GM21825 (cell line): ENCODE measurements around the gene SLC6A3.
A peak's percentile ranks its signal among the peaks of the same experiment; 100 is the strongest.

Source experiments
- ATAC-seq: cut with Tn5 transposase; IDR thresholded peaks from one replicate; pipeline ENCODE4 v1.9.1; 2021; ENCODE audit warnings: mild to moderate bottlenecking, moderate library complexity; ENCODE audit not compliant: unreplicated experiment

The SLC6A3 gene

DNA sequence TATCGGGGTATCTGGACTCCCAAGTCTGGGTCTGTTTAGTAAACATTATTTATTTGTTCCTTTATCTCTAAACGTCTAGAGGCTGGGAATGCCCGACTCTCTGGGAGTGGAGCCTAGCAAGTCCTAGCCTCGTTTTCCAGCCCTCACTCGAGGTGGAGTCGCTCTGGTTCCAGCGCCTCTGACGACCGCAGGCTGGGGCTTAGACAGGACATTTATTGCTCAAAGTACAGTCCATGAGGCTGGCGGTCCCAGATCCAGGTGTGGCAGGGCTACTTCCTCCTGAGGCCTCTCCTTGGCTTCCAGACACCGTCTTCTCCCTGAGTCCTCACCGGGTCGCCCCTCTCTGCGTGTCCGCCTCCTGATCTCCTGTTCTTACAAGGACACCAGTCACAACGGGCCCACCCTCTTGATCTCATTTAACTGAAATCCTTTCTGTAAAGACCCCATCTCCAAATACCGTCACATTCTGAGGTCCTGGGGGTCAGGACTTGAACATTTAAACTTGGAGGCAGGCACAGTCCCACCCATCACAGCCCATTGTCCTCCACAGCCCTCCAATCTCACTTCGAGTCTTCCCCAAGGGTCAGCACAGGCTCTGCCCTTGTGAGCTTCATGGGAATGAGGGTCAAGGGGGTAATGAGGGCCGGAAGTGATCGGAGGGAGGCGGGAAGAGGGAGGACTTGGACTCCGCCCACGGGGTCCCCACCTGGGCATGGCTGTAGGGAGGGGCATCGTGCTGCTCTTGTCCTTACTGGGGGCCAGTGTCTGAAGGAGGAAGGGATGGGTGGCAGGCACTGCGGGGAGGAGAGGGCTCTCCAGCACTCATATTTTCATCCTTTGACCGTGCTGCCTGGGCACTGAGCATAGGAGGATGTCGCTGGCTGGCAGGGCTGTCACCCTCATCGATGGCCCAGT is 88.1 kb downstream of the SLC6A3 start:
- ATAC-seq: no peak

DNA sequence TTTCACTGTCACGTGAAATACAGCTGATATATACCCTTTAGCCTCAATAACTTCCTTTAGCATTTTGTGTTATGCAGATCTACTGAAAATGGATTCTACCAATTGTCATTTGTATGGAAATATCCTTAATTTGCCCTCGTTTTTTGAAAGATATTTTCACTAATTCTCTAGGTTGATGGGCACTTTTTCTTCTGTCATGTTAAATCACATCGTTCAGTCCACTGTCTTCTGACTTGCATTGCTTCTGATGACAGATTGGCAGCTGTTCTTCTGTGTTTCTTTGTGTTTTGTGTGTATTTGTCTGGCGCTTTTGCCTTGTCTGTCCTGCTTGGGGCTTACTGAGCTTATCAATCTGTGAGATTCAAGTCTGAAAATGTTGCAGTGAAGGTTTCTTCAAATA is 90.7 kb downstream of the SLC6A3 start:
- no peak for ATAC-seq

DNA sequence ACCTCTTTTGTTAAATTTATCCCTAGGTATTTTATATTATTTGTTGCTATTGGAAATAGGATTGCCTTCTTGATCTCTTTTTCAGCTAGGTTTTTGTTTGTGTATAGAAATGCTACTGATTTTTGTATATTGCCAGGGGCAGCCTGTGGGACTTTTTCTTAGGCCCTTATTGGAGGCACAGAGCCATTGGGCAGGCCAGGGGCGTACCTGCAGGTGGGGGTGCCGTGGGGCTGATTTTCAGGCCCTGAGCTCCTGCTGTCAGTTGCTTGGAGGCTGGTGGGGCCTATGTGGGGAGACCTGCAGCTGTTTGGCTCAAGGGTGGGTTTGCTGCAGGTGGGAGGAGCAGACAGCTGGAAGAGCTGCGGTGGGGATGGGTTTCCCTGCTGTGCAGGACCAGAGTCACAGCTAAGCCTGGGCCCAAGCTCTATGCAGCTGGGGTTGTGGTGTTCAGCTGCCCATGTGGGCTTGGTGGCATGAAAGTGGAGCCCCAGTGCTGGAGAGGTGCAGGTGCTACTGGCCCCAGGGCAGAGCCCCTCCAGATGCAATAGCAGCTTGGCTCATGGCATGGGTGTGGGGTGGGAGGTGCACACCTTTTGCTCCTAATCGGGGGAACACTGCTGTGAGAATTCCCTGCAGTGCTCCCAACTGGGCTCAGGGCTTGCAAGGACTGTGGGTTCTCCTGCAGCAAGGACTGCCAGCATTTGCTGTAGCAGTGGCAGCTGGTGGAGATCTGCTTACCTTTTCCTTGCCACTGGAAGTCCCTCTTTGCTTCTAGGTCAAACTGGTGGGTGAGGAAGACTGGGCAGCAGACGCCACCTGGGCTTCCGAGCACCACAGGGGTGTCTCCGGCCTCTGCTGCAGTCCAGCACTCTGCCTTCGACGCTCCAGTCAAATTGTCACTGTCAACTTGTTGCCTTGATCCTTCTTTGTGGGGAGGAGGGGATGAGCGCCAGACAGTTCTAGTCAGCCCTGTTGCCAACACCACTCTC is 92.7 kb downstream of the SLC6A3 start:
- ATAC-seq: no peak

DNA sequence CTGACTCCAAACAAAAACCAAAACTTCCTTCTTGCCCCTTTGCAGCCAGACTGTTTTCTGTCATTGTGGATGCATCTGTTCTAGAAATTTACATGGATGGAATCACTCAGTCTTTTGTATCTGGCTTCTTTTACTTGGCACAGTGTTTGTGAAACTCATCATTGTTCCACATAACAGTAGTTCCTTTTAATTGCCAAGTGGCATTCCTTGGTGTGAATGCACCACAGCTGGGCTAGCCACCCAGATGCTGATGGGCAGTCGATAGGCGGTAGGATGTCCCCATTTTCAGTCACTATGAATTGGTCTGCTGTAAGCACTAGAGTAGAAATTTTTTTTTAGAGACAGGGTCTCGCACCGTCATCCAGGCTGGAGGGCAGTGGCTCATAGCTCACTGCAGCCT is 94.1 kb downstream of the SLC6A3 start:
- no peak for ATAC-seq

DNA sequence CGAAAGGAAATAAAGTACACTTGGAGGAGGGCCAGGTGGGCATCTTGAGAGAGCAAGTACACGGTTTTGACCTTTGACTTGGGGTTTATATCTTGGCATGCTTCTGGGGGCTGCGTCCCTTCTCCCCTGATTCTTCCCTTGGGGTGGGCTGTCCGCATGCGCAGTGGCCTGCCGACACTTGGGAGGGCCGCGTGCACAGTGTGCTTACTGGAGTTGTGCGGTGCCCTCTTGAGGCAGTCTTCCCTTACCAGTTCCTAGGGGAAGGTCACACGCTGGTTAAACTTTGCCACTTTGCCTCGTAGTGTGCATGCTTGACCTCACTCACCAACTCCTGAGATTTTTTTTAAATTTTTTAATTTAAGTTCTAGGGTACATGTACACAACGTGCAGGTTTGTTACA is 96.0 kb downstream of the SLC6A3 start:
- ATAC-seq: no peak

DNA sequence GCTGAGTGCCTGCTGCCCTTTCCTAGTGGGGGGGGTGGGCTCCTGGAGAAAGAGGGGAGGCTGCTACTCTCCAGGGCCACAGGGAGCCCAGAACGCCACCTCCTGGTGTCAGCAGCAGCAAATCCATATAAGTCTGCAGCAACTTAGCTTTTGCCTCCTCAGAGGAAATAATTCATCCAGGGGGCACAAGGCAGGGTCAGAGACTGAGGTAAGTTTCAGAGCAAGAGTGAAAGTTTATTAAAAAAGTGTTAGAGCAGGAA is 96.3 kb downstream of the SLC6A3 start:
- no peak for ATAC-seq

DNA sequence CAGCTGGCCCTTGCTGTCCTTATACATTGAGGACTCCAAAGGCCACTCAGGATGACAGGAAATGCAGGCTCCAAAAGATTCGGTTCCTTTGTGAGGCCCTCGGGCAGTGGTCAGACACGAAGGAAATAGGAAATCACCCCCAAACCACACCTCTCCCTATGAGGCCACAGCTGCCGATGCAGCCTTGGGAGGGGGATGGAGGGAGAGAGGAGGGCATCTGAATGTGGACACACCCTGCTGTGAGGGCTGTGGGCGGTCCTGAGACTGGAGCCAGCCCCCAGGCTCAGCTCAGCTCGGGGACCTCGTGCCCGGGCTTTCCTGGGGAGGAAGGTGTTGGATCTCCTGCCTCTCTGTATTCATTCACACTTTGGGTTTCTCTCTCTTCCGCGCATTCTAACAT is 97.7 kb downstream of the SLC6A3 start:
- ATAC-seq: no peak

DNA sequence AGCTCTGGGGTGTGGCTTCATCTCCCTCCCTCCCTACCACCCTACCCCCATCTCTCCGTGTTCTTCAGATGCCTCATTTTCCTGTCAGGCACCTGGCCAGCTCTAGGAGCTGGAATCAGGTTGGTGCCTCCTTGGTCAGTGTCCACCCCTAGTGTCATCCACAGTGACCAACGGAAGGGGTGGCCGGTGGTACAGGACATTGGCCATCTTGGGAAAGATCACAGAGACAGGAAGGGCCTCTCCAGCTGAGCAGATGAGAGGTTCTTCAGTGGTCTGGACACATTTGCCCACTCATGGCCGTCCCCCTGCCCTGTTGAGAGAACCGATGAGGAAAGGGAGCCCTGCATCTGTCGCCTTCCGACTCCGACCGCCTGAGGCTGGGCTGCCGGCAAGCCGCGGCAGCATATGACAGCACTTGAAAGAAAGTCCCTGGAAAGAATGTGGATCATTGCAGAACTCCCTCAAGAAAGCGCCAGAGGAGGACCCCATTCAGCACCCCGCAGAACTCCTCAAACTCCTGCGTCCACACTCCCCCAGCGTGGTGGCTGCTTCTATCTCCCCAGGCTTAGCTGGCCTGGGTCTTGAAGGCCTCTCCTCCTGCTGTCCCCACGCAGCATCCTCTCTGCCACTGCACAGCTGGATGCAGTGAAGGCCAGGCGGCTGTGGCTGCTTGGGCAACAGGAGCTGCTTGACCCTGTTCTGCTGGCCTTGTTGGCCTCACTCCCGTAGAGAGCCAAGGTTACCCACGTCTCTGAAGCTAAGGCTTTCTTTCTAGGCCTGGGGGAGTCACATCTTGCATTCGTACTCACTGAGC is 98.4 kb downstream of the SLC6A3 start:
- no peak for ATAC-seq

DNA sequence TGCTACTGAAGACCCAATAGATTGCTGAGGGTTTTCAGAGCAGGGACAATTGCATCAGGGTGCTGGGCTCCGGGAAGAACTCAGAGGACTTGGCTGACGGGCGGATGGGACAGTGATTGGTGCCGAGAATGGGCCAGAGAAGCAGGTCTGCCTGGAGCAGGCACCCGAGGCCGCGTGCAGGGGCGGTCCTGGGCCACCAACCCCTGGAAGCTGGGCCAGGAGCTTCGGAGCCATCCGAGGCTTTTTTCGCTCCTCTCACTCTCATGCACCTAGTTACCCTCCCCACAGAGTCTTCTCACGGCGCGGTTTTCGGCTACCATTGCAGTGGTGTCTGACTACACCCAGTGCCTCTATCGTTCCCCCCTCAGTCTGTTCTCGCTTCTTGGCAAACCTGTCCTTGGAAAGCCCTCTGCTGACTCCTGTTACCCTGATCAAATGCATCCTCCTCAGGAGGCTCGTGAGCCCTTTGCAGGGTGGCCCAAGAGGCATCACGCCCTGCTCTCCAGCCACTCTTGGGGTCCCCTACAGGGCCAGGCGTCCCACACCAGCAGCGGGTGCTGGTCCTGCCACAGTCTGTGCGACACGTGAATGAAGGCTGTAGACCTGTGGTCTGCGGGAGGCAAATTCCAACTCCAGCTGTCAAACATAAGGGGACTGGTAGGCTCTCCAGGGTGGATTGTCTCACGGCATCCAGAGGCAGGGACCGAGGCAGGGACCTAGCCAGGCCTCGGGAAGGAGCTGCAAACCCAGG is 99.2 kb downstream of the SLC6A3 start:
- ATAC-seq: no peak

DNA sequence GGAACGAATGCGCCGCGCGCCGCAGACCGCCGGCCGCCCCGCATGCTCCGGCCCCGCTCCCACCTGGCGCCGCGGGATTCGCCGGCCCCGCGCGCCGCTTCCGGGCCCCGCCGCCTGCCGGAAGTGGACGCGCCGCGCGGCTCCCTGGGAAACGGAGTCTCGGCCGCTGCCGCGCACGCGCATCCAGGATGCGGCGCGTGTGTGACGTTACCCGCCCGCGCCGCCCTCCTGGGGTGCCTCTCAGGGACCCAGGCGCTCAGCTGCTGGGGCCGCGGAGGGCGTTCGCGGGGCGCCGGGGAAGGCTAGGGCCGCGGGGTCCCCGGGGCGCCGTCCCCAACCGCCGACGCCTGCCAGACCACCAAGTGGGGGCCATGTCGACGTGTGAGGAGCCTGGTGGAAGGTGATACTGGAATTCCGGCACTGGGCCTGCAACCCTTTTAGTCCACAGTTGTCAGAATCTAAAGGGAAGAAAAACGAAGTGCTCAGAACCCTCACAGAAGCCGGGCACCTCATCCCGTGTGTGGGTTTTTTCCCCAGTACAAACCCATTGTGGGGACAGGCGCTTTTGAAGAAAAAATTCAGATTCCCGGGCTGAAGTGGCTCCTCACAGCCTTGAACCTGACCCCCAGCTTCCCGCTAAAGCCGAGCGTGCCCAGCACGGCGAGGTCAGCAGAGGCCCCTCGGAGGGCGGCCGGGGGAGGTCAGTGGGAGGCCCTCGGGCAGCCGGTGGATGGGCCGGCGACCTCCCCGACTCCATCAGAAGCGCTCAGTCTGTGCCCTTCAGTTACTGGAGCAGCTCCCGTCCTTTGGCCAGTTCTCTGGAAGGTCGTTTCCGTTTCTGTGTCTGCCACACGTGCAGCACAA is 100.0 kb downstream of the SLC6A3 start, which contains the start of gene CLPTM1L:
Gene CLPTM1L, minus strand, starts transcription at position 125 of the 864 bp plus-strand sequence. CDS start 258 bp downstream, outside the sequence.
- peak; percentile 64 for ATAC-seq

DNA sequence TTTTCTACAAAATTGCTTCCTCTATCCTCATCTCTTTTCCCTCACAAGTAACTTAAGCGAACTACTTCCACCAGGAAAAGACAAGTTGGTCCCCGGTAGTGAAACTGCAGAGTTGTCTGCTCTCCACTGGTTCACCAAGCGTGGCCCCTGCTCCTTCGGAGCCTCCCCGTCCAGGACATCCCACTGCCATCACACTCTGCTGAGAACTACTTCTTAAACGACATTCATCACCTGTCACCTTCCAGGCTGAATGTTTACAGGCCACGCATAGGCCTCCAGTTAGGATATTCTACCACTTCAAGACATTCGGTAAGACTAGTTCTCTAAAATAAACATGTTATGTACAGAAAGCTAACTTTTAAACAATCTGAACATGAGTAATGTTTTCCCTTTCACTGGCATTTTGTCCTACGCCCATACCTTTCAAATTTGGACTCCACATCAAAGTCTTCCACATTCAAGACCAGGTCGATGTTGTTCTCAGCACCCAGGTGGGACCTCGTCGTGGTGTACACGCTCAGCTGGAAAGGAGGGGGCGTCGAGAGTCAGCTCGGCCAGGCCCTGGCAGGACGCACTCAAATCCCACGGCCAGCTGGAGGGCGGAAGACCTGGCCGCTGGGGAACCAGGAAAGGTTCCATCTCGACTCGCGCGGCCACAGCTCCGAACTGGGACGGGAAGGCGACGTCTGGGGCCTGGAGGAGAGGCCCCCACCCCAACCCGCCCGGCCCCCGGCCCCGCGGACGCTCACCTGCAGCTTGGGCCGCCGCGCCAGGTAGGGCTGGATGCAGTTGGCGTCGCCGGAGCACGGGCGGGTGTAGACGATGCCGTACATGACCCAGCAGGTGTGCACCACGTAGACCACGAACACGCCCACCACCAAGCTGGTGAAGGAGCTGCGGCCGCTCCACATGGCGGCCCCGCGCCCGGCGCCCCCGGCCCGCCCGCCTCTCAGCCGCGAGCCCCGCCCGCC is 101.0 kb downstream of the SLC6A3 start:
- peak; percentile 10 for ATAC-seq

DNA sequence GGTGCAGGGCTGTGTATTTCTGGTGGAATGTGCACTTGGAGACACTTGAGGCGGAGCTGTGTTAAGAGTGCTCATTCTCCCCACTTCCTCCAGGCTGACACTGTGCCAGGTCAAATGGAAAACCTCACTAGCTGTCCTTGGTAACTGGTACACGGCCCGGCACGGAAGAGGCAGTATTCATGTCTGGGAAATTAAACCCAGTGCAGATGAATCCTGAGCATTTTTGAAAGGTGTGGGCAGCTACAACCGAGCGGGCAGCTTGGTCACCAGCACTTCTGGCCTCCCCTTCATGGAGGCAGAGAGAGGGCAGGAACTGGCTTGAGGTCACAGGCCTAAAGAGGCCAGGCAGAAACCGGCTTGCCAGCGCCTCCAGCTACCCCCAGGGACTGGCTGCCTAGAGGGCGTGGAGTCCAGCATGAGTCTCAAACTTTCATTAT is 101.9 kb downstream of the SLC6A3 start:
- no peak for ATAC-seq
